Right kidney (tissue), 1 donor: ENCODE measurements around the gene VRK3.

ENCODE experiments used
- DNase-seq: peaks from one replicate; pipeline ENCODE4 v3.0.0-alpha.2; 2016

The VRK3 gene

GRCh38 chr19:49931293-49932040 lies 93.7 kb downstream of the VRK3 start:
- no peak for DNase-seq

DNA sequence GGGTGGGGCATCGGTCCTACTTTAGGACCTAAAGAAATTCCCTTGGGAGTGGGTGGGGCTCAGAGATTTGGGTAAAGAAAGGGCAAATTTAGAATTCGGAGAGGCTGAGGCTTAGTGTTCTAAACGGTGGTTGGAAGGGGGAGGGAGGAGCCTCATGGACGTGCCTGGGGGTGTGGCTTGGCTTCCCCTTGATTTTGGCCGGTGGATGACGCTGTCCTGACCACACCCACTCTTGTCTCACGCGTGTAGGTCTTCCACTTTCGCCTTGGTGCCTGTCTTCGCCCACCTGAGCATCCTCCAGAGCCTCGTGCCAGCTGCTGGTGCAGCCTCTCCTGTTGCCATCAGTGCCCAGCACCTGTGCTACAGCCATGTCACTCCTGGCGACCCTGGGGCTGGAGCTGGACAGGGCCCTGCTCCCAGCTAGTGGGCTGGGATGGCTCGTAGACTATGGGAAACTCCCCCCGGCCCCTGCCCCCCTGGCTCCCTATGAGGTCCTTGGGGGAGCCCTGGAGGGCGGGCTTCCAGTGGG lies 94.6 kb downstream of the VRK3 start:
- DNase-seq: peak; percentile 20

GRCh38 chr19:49929611-49930482 lies 95.3 kb downstream of the VRK3 start:
- peak; percentile 96 for DNase-seq

- DNase-seq: peak; percentile 96
These were observed 96.0 kb downstream of the VRK3 start, which contains the start of the genes ATF5 and NUP62 for GRCh38 chr19:49929121-49929610. TSS of gene ATF5 (plus strand) at chr19:49929205. CDS start at chr19:49930851, 1,646 bp downstream. TSS of gene NUP62 (minus strand) at chr19:49929504. CDS start at chr19:49909807, 19,697 bp downstream.

GRCh38 chr19:49927526-49928264 lies 97.5 kb downstream of the VRK3 start:
- no peak for DNase-seq

DNA sequence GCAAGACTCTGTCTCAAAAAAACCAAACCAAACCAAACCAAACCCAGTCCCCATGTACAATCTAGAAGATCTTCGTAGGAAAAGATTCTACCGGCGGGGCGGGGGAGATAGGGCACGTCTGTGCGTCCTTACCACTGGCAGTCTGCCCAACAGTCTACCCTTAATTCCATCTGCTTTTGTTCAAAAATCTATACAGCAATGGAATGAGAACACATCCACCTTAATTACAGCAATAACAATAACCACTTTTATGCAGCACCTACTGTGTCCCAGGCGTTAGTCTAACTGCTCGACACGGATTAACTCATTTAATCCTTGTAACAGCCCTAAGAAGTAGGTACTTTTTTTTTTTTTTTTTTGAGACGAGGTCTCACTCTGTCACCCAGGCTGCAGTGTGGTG lies 98.7 kb downstream of the VRK3 start:
- no peak for DNase-seq
